GM10248 (cell line): ENCODE data around the gene LRRC40.

ENCODE experiments used
- CTCF ChIA-PET: fragments of 300-600 bp; sonication (Branson Sonifier 250); formaldehyde crosslinking; extraction: SDS; loops from one replicate; lab custom pipeline; 2021; ENCODE audit warnings: antibody characterized with exemption; lab: Yijun Ruan, JAX
- POLR2A ChIA-PET: fragments of 350-650 bp; sonication (Branson Sonifier 250); formaldehyde crosslinking; extraction: SDS; loops from one replicate; lab custom pipeline; 2020; ENCODE audit warnings: antibody characterized with exemption; lab: Yijun Ruan, JAX
- DNase-seq: peaks from one replicate; pipeline ENCODE4 v3.0.0; 2012; ENCODE audit errors: extremely low spot score
- TF ChIP-seq, protein P1 (sequence below): IDR thresholded peaks from 2 replicates; pipeline ENCODE4 v1.5.1; 2012; ENCODE audit warnings: mild to moderate bottlenecking, low read depth; ENCODE audit errors: extremely low read depth, missing control alignments, control extremely low read depth

Gene LRRC40

DNA sequence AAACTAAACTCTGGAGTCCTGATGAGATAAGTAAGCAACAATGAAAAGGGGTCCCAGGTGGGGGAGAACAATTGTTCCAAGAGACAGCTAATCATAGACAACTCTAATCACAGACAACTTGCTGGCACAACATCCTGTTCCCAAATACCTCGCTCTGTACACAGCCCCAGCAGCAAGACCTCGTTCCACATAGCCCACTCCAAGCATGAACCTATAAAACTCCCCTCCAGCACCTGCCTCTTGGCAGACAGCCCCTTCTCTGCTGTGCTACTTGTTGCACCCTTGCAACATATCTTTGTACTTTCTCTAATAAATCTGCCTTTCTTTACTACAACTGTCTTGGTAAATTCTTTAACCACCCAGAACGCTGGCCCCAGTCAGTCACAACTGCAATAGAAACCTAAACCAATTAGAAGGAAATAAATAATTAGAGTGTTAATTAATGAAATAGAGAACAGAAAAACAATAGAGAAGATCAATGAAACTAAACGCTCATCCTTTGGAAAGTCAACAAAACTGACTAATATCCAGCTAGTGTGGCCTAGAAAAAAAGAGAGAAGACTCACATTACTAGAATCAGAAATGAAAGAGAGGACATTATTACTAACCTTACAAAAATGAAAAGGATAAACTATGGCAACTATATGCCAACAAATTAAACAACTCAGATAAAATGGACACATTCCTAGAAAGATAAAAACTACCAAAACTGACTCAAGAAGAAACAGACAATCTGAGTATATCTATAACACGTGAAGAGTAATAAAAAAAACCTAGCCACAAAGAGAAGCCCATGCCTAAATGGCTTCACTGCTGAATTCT, 36.1 kb downstream of the LRRC40 start:
- DNase-seq = no peak
- ChIA-PET CTCF (interaction anchor here (0.8 to 1.2 kb wide), 3 partner anchors 8 to 20 kb away, joined by 3 to 4 read pairs (median 3); no protein-coding TSS in a partner anchor), POLR2A (no interaction called here)
- TF ChIP-seq, protein P1, sequence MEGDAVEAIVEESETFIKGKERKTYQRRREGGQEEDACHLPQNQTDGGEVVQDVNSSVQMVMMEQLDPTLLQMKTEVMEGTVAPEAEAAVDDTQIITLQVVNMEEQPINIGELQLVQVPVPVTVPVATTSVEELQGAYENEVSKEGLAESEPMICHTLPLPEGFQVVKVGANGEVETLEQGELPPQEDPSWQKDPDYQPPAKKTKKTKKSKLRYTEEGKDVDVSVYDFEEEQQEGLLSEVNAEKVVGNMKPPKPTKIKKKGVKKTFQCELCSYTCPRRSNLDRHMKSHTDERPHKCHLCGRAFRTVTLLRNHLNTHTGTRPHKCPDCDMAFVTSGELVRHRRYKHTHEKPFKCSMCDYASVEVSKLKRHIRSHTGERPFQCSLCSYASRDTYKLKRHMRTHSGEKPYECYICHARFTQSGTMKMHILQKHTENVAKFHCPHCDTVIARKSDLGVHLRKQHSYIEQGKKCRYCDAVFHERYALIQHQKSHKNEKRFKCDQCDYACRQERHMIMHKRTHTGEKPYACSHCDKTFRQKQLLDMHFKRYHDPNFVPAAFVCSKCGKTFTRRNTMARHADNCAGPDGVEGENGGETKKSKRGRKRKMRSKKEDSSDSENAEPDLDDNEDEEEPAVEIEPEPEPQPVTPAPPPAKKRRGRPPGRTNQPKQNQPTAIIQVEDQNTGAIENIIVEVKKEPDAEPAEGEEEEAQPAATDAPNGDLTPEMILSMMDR = no peak

DNA sequence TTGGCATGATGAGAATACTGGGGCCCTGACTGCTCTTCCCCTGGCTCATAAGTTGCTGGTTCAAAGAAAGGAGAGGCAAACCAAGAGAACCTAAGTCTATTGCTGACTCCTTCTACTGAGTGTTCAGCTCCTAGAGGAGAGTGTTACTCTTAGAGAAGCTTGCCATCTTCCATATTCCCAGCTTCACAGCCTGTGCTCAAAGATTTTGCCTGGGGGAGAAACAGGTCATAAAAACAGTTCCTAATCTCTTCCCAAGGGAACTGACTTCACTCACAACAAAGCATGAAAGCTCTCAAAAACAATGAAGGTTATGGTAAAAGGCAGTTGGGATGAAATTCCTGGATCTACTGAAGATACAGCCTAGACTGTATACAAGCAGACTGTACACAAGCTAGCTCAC, 37.1 kb downstream of the LRRC40 start:
- CTCF ChIA-PET = interaction anchor here (0.8 to 1.2 kb wide), 4 partner anchors 9 to 25 kb away, joined by 3 to 4 read pairs (median 3); no protein-coding TSS in a partner anchor
- POLR2A ChIA-PET = no interaction called here

DNA sequence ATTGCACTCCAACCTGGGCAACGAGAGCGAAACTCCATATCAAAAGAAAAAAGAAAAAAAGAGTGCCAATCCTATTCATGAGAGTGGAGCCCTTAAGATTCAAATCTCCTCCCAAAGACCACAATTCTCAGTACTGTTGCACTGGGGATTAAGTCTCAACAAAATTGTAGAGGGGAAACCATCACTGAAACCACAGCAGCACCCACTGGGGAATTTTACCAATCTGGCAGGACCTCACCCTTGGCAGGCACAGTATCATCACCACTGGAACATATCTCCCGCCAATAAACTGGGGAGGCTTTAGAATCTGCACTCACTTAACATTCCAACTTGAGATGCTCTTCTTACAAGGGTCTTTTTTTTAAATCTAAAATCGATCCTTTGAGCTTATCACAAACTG, 41.0 kb downstream of the LRRC40 start:
- no peak for DNase-seq
- POLR2A ChIA-PET = no interaction called here
- CTCF ChIA-PET = interaction anchor here (1.3 kb wide), 1 partner anchor 14 kb away, joined by 4 read pairs; no protein-coding TSS in a partner anchor
- TF ChIP-seq, protein P1 = no peak

More for the DNA sequence above, 37.1 kb downstream of the LRRC40 start:
- TF ChIP-seq, protein P1 = no peak
- no peak for DNase-seq

DNA sequence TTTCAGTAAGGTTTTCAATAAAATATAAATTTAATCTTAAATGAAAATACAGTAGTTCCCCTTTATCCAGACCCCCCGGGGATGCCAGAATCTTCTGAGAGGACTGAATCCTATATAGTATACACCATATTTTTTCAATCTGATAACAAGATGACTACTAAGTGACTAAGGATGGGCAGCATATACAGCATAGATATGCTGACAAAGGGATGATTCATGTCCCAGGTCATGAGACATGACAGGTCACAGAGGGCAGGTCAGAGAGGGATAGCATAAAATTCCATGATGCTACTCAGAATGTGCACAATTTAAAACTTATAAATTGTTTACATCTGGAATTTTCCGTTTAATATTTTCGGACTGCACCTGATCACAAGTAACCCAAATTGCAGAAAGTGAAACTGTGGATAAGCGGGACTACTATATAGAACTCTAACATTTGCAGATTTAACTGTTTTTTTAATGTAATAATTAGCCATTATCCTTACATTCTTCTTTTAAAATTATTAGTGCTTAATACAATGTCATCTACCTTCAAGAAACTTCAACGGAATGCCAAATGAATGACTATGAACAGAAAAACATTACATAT, 48.8 kb downstream of the LRRC40 start:
- POLR2A ChIA-PET = no interaction called here
- CTCF ChIA-PET = no interaction called here
- no peak for DNase-seq
- TF ChIP-seq, protein P1 = no peak

DNA sequence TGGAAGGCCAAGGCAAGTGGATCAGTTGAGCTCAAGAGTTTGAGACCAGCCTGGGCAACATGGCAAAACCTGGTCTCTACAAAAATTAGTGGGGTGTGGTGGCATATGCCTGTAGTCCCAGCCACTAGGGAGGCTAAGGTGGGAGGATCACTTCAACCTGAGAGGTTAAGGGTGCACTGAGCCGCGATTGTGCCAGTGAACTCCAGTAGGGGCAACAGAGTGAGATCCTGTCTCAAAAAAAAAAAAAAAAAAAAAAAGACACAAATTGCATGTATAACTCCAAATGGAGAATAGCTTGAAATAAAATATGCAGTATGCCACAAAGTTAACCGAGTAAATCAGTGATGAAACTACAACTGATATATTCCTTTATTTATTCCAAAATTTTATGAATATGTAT, 51.6 kb downstream of the LRRC40 start:
- POLR2A ChIA-PET = no interaction called here
- CTCF ChIA-PET = no interaction called here
- DNase-seq = no peak
- TF ChIP-seq, protein P1 = no peak

DNA sequence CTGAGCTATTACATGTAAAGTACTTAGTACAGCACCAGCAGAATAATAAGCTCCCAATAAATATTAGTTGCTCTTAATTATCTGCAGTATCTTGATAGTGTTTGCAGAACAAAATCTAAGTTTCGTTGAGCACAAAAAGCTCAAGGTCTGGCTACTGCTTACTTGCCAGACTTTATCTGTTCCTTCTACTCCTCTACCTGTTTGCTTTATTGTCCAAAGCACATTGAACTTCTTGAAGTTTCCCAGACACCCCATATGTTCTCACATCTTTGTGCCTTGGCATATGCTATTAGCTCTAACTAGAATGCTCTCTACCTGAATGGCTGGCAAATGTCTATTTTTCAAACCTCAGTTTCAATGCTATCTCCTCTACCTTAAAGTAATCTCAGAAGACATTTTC, 54.9 kb downstream of the LRRC40 start:
- no peak for DNase-seq
- ChIA-PET POLR2A (no interaction called here), CTCF (interaction anchor here (1.2 to 3.0 kb wide), 6 partner anchors 8 to 17 kb away, joined by 3 to 14 read pairs (median 6); no protein-coding TSS in a partner anchor)
- TF ChIP-seq, protein P1 = no peak
